ENCODE results near the gene RLBP1. TPM values are rescaled to one million over a fixed set of nuclear protein-coding genes. Genes with fewer than 3 reads are reported as not detected.

The RLBP1 gene
- total and polyA plus RNA-seq, 2 of the 13 experiments (the other 11 are each of a cell fraction or from before 2014, with no cell fraction given): 0.07 TPM; not detected in 1

- intact Hi-C loops (cut with micrococcal nuclease; ENCODE audit: unreplicated experiment) (loop anchor here (2.0 to 10.0 kb wide), 2 partner anchors 30 to 276 kb away; partner anchors contain the start of gene HAPLN3), in situ Hi-C loops (cut with HindIII; ENCODE audit: extremely low pct_ligation_motif_present, low pct_unique_long_range_greater_than_20kb) (loop anchor here (5.0 to 10.0 kb wide), 2 partner anchors 33 to 266 kb away; no protein-coding TSS in a partner anchor)
- Histone ChIP-seq H3K4me1 (ENCODE audit: insufficient read depth, low read length) (peaks cover 42% of the 10 kb centered on the region), H3K4me2 (ENCODE audit: low read depth, low read length) (no peak overlapping the region), H3K9ac (ENCODE audit: insufficient read depth, low read depth, low read length) (no peak overlapping the region), H3K79me2 (ENCODE audit: insufficient read depth, low read length) (no peaks in the 10 kb centered on the region), H3K4me3 (replicated peaks in 1 of 3; ENCODE audit: insufficient read depth in 1 of 3, low read depth in 2 of 3, low read length in 3 of 3) (no peak overlapping the region), H2AFZ (ENCODE audit: low read length) (no peak overlapping the region), H3K27ac (ENCODE audit: extremely low read length, insufficient read depth, low read length) (no peak overlapping the region), H3K9me3 (ENCODE audit: low read length) (no peaks in the 10 kb centered on the region), H3K27me3 (ENCODE audit: control insufficient read depth in 1 of 2, insufficient read depth in 2 of 2, low read length in 2 of 2) (no peaks in the 10 kb centered on the region), H3K36me3 (replicated peaks in 1 of 2; ENCODE audit: control insufficient read depth in 1 of 2, insufficient read depth in 2 of 2, low read length in 2 of 2) (peaks cover 0 to 9% of the 10 kb centered on the region in 2 experiments; a peak in 4 of 5 replicates), H4K20me1 (ENCODE audit: insufficient read depth, low read length) (no peaks in the 10 kb centered on the region)
- no peak for TF ChIP-seq ISL2 (CRISPR knock-in tag; IDR thresholded peaks at IDR 0.05)
- no peak for TF ChIP-seq ZKSCAN8 (CRISPR knock-in tag; IDR thresholded peaks at IDR 0.05; ENCODE audit: borderline replicate concordance)
- TF ChIP-seq GTF3A (CRISPR knock-in tag; conservative IDR thresholded peaks at IDR 0.05): no peak
- no peak for TF ChIP-seq RFXANK (CRISPR knock-in tag; IDR thresholded peaks at IDR 0.05)
- TF ChIP-seq ONECUT2 (CRISPR knock-in tag; IDR thresholded peaks at IDR 0.05): no peak
- no peak for TF ChIP-seq TMF1 (CRISPR knock-in tag; IDR thresholded peaks at IDR 0.05; ENCODE audit: low read depth)
- TF ChIP-seq ZNF550 (CRISPR knock-in tag; IDR thresholded peaks at IDR 0.05; ENCODE audit: borderline replicate concordance): no peak
- TF ChIP-seq ZNF180 (CRISPR knock-in tag; IDR thresholded peaks at IDR 0.05; ENCODE audit: borderline replicate concordance, low read depth): no peak
- TF ChIP-seq ZKSCAN1 (IDR thresholded peaks at IDR 0.05; ENCODE audit: low read length): no peak
- no peak for TF ChIP-seq HOXA9 (CRISPR knock-in tag; IDR thresholded peaks at IDR 0.05; ENCODE audit: borderline replicate concordance)
- no peak for TF ChIP-seq KDM3A (CRISPR knock-in tag; IDR thresholded peaks at IDR 0.05; ENCODE audit: low read depth)
- no peak for TF ChIP-seq ETS1 (CRISPR knock-in tag; IDR thresholded peaks at IDR 0.05)
- TF ChIP-seq PRDM4 (CRISPR knock-in tag; IDR thresholded peaks at IDR 0.05; ENCODE audit: borderline replicate concordance): no peak
- no peak for TF ChIP-seq FOXP4 (CRISPR knock-in tag; IDR thresholded peaks at IDR 0.05)
- TF ChIP-seq YEATS4 (CRISPR knock-in tag; IDR thresholded peaks at IDR 0.05; ENCODE audit: borderline replicate concordance): no peak
- no peak for TF ChIP-seq NFATC3 (CRISPR knock-in tag; IDR thresholded peaks at IDR 0.05)
- TF ChIP-seq ZNF510 (CRISPR knock-in tag; IDR thresholded peaks at IDR 0.05; ENCODE audit: low read depth): no peak
- no peak for TF ChIP-seq IKZF1 (IDR thresholded peaks at IDR 0.05)
- no peak for TF ChIP-seq ARNT2 (CRISPR knock-in tag; IDR thresholded peaks at IDR 0.05; ENCODE audit: low read depth)
- no peak for TF ChIP-seq PITX1 (CRISPR knock-in tag; IDR thresholded peaks at IDR 0.05)
- ATAC-seq (no peak), FAIRE-seq (no peak), DNase-seq (ENCODE audit: low spot score) (no peak)
- no TSS peak for BruUV-seq (replicated peaks)
- 100% methylated on average over 3 of the region's 3 CpGs for WGBS (ENCODE audit: low lambda C conversion rate)
- ChIA-PET POLR2A (no interaction called here), CTCF (ENCODE audit: low intra/inter-chr PET ratio, low total read pairs) (interaction anchor here (1.6 to 2.7 kb wide), 2 partner anchors 42 to 112 kb away, joined by 4 to 49 read pairs; no protein-coding TSS in a partner anchor)
These were observed 51.0 kb downstream of the RLBP1 start for GRCh38 chr15:89170364-89170763.

Data from HepG2 (cell line).